HepG2 (cell line): ENCODE results near the gene TBKBP1. TPM values are rescaled to one million over a fixed set of nuclear protein-coding genes. Genes with fewer than 3 reads are reported as not detected.

Experiments used
- AHDC1 ChIP-seq: sonication (generic); formaldehyde crosslinking; IDR thresholded peaks from 2 replicates; pipeline ENCODE4 v1.5.1; 2020; ENCODE audit warnings: mild to moderate bottlenecking, missing genetic modification reagents, borderline replicate concordance
- CEBPG ChIP-seq: IDR thresholded peaks from 2 replicates; pipeline ENCODE4 v1.6.1; 2016
- CREM ChIP-seq, 2 experiments: sonication (generic) in 1 of 2; formaldehyde crosslinking in 1 of 2; IDR thresholded peaks; 2 replicates each; pipeline versions ENCODE4 v1.4.0 to v1.6.1; 2016 to 2020; ENCODE audit warnings: antibody characterized with exemption in 1 of 2, mild to moderate bottlenecking in 1 of 2, missing genetic modification reagents in 1 of 2
- GABPB1 ChIP-seq: IDR thresholded peaks from 2 replicates; pipeline ENCODE4 v1.6.1; 2016; ENCODE audit warnings: mild to moderate bottlenecking, missing genetic modification reagents, moderate library complexity, missing compliant biosample characterization
- HNF4A ChIP-seq: sonication (generic); formaldehyde crosslinking; IDR thresholded peaks from 2 replicates; pipeline ENCODE4 v1.4.0; 2020; ENCODE audit warnings: missing genetic modification reagents
- HOXA5 ChIP-seq: sonication (generic); formaldehyde crosslinking; IDR thresholded peaks from 2 replicates; pipeline ENCODE4 v1.4.0; 2020; ENCODE audit warnings: missing genetic modification reagents
- IKZF5 ChIP-seq: IDR thresholded peaks from 2 replicates; pipeline ENCODE4 v1.6.1; 2018; ENCODE audit warnings: missing genetic modification reagents, mild to moderate bottlenecking, missing compliant biosample characterization
- MEIS1 ChIP-seq: sonication (generic); formaldehyde crosslinking; IDR thresholded peaks from 2 replicates; pipeline ENCODE4 v1.9.0; 2021; ENCODE audit warnings: mild to moderate bottlenecking, missing genetic modification reagents, moderate library complexity, borderline replicate concordance
- MIER3 ChIP-seq: IDR thresholded peaks from 2 replicates; pipeline ENCODE4 v1.6.1; 2016; ENCODE audit warnings: missing compliant biosample characterization, borderline replicate concordance
- MXD4 ChIP-seq: IDR thresholded peaks from 2 replicates; pipeline ENCODE4 v1.6.1; 2016; ENCODE audit warnings: mild to moderate bottlenecking, missing biosample characterization, missing genetic modification reagents
- NCOR1 ChIP-seq: fragments of 200-600 bp; sonication (generic); IDR thresholded peaks from 2 replicates; pipeline ENCODE4 v1.7.0; 2017; ENCODE audit warnings: antibody characterized with exemption, low read length, borderline replicate concordance
- NFIB ChIP-seq: sonication (generic); formaldehyde crosslinking; IDR thresholded peaks from 2 replicates; pipeline ENCODE4 v1.9.0; 2021; ENCODE audit warnings: missing genetic modification reagents, mild to moderate bottlenecking, borderline replicate concordance
- SAP130 ChIP-seq: IDR thresholded peaks from 2 replicates; pipeline ENCODE4 v1.6.1; 2016; ENCODE audit warnings: low read depth
- SOX13 ChIP-seq, 3 experiments: fragments of 450-650 bp in 1 of 3; sonication (generic) in 1 of 3; formaldehyde crosslinking in 1 of 3; IDR thresholded peaks in 2 of 3; conservative IDR thresholded peaks in 1 of 3; 2 replicates each; pipeline versions ENCODE4 v1.5.0 to v1.6.1; 2016 to 2020; ENCODE audit warnings: antibody characterized with exemption in 1 of 3, mild to moderate bottlenecking in 1 of 3, missing compliant biosample characterization in 1 of 3, missing genetic modification reagents in 1 of 3, moderate library complexity in 1 of 3
- SSRP1 ChIP-seq: IDR thresholded peaks from 2 replicates; pipeline ENCODE4 v1.6.1; 2016; ENCODE audit warnings: control low read depth
- TGIF2 ChIP-seq: IDR thresholded peaks from 2 replicates; pipeline ENCODE4 v1.6.1; 2016; ENCODE audit warnings: control low read depth, missing compliant biosample characterization
- UBTF ChIP-seq: sonication (generic); formaldehyde crosslinking; IDR thresholded peaks from 2 replicates; pipeline ENCODE4 v1.4.0; 2020; ENCODE audit warnings: mild to moderate bottlenecking, missing genetic modification reagents
- ZBTB21 ChIP-seq: sonication (generic); formaldehyde crosslinking; IDR thresholded peaks from 2 replicates; pipeline ENCODE4 v1.4.0; 2020; ENCODE audit warnings: missing genetic modification reagents
- ZEB1 ChIP-seq: IDR thresholded peaks from 2 replicates; pipeline ENCODE4 v1.6.1; 2012; ENCODE audit warnings: mild to moderate bottlenecking, low read depth, inconsistent platforms; ENCODE audit not compliant: insufficient replicate concordance
- ZNF550 ChIP-seq: sonication (generic); formaldehyde crosslinking; IDR thresholded peaks from 2 replicates; pipeline ENCODE4 v1.4.0; 2020; ENCODE audit warnings: mild to moderate bottlenecking, missing genetic modification reagents, borderline replicate concordance
- polyA plus RNA-seq, 8 experiments: library from polyadenylated mRNA; depleted of rRNA in 3 of 8; stranded (reverse) in 7 of 8; unstranded in 1 of 8; fragments of >200 nt; fragmentation: Illumina TruSeq in 4 of 8; extraction: Trizol in 4 of 8; gene quantifications; 2 replicates each; pipeline versions ENCODE4 v1.2.1 to v1.2.3, GENCODE V29; 2011 to 2016; ENCODE audit warnings: low read depth in 4 of 8, missing spikeins in 1 of 8, mixed read lengths in 1 of 8; ENCODE audit not compliant: insufficient read depth in 1 of 8
- total RNA-seq, 5 experiments: library from RNA; depleted of rRNA; stranded (reverse); fragments of >200 nt; fragmentation: Illumina TruSeq; extraction: Trizol; gene quantifications; 2 replicates each; pipeline ENCODE4 v1.2.3, GENCODE V29; 2016; ENCODE audit warnings: low read depth in 1 of 5

The TBKBP1 gene
- total and polyA plus RNA-seq, 2 of the 13 experiments (the other 11 are each of a cell fraction or from before 2014, with no cell fraction given): 2.6 to 7.0 TPM

DNA sequence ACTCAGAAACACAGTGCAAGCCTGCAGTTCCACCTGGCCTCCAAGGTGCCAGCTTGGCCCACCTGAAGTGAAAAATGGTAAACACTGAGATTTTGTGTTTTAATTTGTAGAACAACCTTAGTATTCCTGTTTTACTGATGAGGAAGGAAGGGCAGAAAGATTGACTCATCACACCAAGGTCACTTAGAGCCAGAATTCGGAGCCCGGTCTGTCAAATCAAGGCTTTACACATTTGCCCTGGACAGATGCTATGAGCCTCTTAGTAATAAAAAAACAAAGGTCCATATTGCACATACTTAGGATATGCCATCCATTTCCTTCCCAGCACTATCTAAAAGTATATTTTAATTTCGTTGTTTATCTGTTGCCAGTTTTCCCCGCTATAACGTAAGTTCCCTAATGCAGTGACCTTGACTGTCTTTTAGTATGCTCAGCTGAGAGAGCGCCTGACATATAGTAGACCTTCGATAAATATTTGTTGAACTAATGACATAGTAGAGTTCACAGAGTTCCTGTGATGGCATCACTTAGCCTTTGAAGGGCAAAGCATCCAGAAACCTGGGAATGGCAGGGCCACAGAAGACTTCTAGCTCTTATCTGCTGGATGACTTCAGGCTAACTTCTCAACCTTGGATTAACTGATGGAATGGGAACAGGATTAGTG is 7.2 kb upstream of the TBKBP1 start (continued):
- TF ChIP-seq AHDC1 (CRISPR knock-in tag) (peak; percentile 27; the same call in 1 of the 2 replicates), MEIS1 (CRISPR knock-in tag) (0 out of 2 replicates have a peak, but pooled peaks have one; percentile 17), ZBTB21 (CRISPR knock-in tag) (peak; percentile 96), TGIF2 (0 out of 2 replicates have a peak, but pooled peaks have one; percentile 57), SAP130 (CRISPR knock-in tag) (peak; percentile 81), ZNF550 (no peak), NFIB (CRISPR knock-in tag) (no peak), CEBPG (CRISPR knock-in tag) (peak; percentile 46; the same call in 1 of the 2 replicates), GABPB1 (CRISPR knock-in tag) (0 out of 2 replicates have a peak, but pooled peaks have one; percentile 14), MIER3 (CRISPR knock-in tag) (peak; percentile 55; the same call in 1 of the 2 replicates), ZEB1 (peak; percentile 27), MXD4 (CRISPR knock-in tag) (0 out of 2 replicates have a peak, but pooled peaks have one; percentile 15), SOX13 (IDR thresholded peaks at IDR 0.05) (no peak), SOX13 (CRISPR knock-in tag; conservative IDR thresholded peaks at IDR 0.05 in 1 of 2, IDR thresholded peaks at IDR 0.05 in 1 of 2) (0 out of 4 replicates have a peak, but pooled peaks of 1 of the 2 experiments have one; percentile 49), CREM (IDR thresholded peaks at IDR 0.05) (peak; percentile 71), CREM (CRISPR knock-in tag; IDR thresholded peaks at IDR 0.05) (no peak), HNF4A (CRISPR knock-in tag) (peak; percentile 44), UBTF (CRISPR knock-in tag) (no peak; the same call in 1 of the 2 replicates), IKZF5 (CRISPR knock-in tag) (peak; percentile 67; the same call in 1 of the 2 replicates), SSRP1 (CRISPR knock-in tag) (0 out of 2 replicates have a peak, but pooled peaks have one; percentile 15), NCOR1 (peak; percentile 63; the same call in 1 of the 2 replicates), HOXA5 (CRISPR knock-in tag) (0 out of 2 replicates have a peak, but pooled peaks have one; percentile 29)
